ENCODE data around the gene TRIM27.
"Not testable (repeated sequence)": the region's sequence is repeated elsewhere in the genome, so short reads cannot be mapped to it uniquely, and the experiment has no call there.

Gene TRIM27

GRCh38 chr6:28923318-28924102 is at the start of gene TRIM27:
TRIM27 (minus strand) TSS chr6:28923985; CDS start chr6:28923632, 353 bp downstream.
- peak; percentile 77 for DNase-seq

- DNase-seq, result not testable (repeated sequence)
These were observed 46.3 kb upstream of the TRIM27 start for GRCh38 chr6:28970056-28970455.

- DNase-seq, result no peak
These were observed 45.3 kb upstream of the TRIM27 start for GRCh38 chr6:28969129-28969528.

- DNase-seq, result no peak
These were observed 44.7 kb upstream of the TRIM27 start for GRCh38 chr6:28968476-28968875.

GRCh38 chr6:28965706-28966105 is 41.9 kb upstream of the TRIM27 start:
- DNase-seq, result no peak

- no peak for DNase-seq
These were observed 37.2 kb upstream of the TRIM27 start for GRCh38 chr6:28960846-28961500.

GRCh38 chr6:28958561-28959243 is 34.9 kb upstream of the TRIM27 start:
- DNase-seq, result not testable (repeated sequence)

GRCh38 chr6:28957795-28958314 is 34.1 kb upstream of the TRIM27 start:
- DNase-seq, result not testable (repeated sequence)

- DNase-seq, result no peak
These were observed 32.5 kb upstream of the TRIM27 start for GRCh38 chr6:28956331-28956730.

- no peak for DNase-seq
These were observed 29.9 kb upstream of the TRIM27 start for GRCh38 chr6:28953585-28954258.

- peak; percentile 44 for DNase-seq
These were observed 29.3 kb upstream of the TRIM27 start for GRCh38 chr6:28953039-28953584.

GRCh38 chr6:28949656-28950195 is 25.9 kb upstream of the TRIM27 start:
- DNase-seq, result not testable (repeated sequence)

- DNase-seq, result no peak
These were observed 25.1 kb upstream of the TRIM27 start for GRCh38 chr6:28948782-28949486.

- no peak for DNase-seq
These were observed 24.1 kb upstream of the TRIM27 start for GRCh38 chr6:28947831-28948270.

GRCh38 chr6:28947067-28947765 is 23.4 kb upstream of the TRIM27 start:
- DNase-seq, result no peak

GRCh38 chr6:28945349-28945748 is 21.6 kb upstream of the TRIM27 start:
- no peak for DNase-seq

- peak; percentile 72 for DNase-seq
These were observed 20.7 kb upstream of the TRIM27 start for GRCh38 chr6:28944412-28944865.

- peak; percentile 72 for DNase-seq
These were observed 20.0 kb upstream of the TRIM27 start for GRCh38 chr6:28943557-28944411.

GRCh38 chr6:28943223-28943556 is 19.4 kb upstream of the TRIM27 start:
- DNase-seq, result no peak
